H1 (cell line): Measurements from ENCODE around the gene VPS35. TPM values are rescaled to one million over a fixed set of nuclear protein-coding genes. Genes with fewer than 3 reads are reported as not detected.

Experiments used
- BRCA1 ChIP-seq: IDR thresholded peaks from 2 replicates; pipeline ENCODE4 v1.6.1; 2012; ENCODE audit warnings: low read depth, low read length, improper control_type of control experiment
- CTBP2 ChIP-seq: IDR thresholded peaks from 2 replicates; pipeline ENCODE4 v1.7.0; 2011; ENCODE audit warnings: borderline replicate concordance, mild to moderate bottlenecking, moderate library complexity, mixed read lengths, low read length; ENCODE audit not compliant: insufficient read depth, insufficient read length
- JUN ChIP-seq: IDR thresholded peaks from 2 replicates; pipeline ENCODE4 v1.6.1; 2011; ENCODE audit warnings: low read depth, mild to moderate bottlenecking, improper control_type of control experiment, low read length
- polyA plus RNA-seq, 7 experiments: library from polyadenylated mRNA; depleted of rRNA in 3 of 7; stranded (reverse) in 5 of 7; unstranded in 2 of 7; fragments of >200 nt in 5 of 7; fragments of 200-250 nt in 2 of 7; gene quantifications; 1 replicate in 5 of 7; 2 replicates in 1 of 7; 4 replicates in 1 of 7; pipeline versions ENCODE4 v1.2.1 to v1.2.3, GENCODE V29; 2011 to 2013; ENCODE audit warnings: missing spikeins in 2 of 7, mixed read lengths in 2 of 7
- total RNA-seq: library from RNA; stranded (reverse); fragmentation: NEBNext Ultra II Directional; extraction: Animal tissue kit (Norgen Biotek cat#: 25700); gene quantifications from 2 replicates; pipeline ENCODE4 v1.2.1, GENCODE V29; 2021

Gene VPS35
- total and polyA plus RNA-seq, 2 of the 8 experiments (the other 6 are each of a cell fraction or from before 2014, with no cell fraction given): 10.3 to 66.9 TPM

GRCh38 chr16:46651305-46651704 lies 37.7 kb downstream of the VPS35 start (continued):
- TF ChIP-seq CTBP2 (no peak), JUN (no peak), BRCA1 (no peak)
